Measurements from ENCODE around the gene CEP112.

DNA sequence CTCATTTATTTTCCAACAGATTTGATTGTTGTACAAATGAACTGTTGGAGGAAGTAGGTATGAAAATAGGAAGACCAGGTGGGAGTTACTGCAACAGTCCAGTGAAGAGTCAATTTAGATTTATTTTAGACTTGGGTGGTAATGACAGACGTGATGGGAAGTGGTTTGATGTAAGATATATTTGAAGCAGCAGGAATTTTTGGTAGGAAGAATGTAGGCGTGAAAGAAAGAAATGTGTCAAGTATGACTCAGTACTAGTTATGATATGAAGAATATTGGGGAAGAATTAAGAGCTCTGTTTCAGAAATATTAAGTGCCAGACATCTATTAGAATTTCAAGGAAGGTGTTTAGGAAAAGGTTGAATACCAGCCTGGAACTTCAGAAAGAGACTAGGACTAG, 382.6 kb downstream of the CEP112 start:
- no peak for TF ChIP-seq PATZ1 (CRISPR knock-in tag; IDR thresholded peaks at IDR 0.05; ENCODE audit: borderline replicate concordance)
- no peak for TF ChIP-seq ZFP30 (CRISPR knock-in tag; IDR thresholded peaks at IDR 0.05)
- no peak for TF ChIP-seq RARB (CRISPR knock-in tag; IDR thresholded peaks at IDR 0.05)
- no peak for TF ChIP-seq ZNF70 (CRISPR knock-in tag; IDR thresholded peaks at IDR 0.05)
